ENCODE results near the gene NFATC2IP.

DNA sequence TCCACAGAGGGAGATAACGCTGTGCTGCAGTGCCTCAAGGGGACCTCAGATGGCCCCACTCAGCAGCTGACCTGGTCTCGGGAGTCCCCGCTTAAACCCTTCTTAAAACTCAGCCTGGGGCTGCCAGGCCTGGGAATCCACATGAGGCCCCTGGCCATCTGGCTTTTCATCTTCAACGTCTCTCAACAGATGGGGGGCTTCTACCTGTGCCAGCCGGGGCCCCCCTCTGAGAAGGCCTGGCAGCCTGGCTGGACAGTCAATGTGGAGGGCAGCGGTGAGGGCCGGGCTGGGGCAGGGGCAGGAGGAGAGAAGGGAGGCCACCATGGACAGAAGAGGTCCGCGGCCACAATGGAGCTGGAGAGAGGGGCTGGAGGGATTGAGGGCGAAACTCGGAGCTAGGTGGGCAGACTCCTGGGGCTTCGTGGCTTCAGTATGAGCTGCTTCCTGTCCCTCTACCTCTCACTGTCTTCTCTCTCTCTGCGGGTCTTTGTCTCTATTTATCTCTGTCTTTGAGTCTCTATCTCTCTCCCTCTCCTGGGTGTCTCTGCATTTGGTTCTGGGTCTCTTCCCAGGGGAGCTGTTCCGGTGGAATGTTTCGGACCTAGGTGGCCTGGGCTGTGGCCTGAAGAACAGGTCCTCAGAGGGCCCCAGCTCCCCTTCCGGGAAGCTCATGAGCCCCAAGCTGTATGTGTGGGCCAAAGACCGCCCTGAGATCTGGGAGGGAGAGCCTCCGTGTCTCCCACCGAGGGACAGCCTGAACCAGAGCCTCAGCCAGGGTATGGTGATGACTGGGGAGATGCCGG, 18.2 kb upstream of the NFATC2IP start:
- TF ChIP-seq CEBPB (IDR thresholded peaks at IDR 0.05; ENCODE audit: low read depth, low read length), result no peak
- no peak for TF ChIP-seq SMC3 (IDR thresholded peaks at IDR 0.05; ENCODE audit: low read depth, low read length)
- no peak for TF ChIP-seq MXI1 (IDR thresholded peaks at IDR 0.05; ENCODE audit: borderline replicate concordance, low read depth, low read length)
- TF ChIP-seq, protein P1, sequence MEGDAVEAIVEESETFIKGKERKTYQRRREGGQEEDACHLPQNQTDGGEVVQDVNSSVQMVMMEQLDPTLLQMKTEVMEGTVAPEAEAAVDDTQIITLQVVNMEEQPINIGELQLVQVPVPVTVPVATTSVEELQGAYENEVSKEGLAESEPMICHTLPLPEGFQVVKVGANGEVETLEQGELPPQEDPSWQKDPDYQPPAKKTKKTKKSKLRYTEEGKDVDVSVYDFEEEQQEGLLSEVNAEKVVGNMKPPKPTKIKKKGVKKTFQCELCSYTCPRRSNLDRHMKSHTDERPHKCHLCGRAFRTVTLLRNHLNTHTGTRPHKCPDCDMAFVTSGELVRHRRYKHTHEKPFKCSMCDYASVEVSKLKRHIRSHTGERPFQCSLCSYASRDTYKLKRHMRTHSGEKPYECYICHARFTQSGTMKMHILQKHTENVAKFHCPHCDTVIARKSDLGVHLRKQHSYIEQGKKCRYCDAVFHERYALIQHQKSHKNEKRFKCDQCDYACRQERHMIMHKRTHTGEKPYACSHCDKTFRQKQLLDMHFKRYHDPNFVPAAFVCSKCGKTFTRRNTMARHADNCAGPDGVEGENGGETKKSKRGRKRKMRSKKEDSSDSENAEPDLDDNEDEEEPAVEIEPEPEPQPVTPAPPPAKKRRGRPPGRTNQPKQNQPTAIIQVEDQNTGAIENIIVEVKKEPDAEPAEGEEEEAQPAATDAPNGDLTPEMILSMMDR (conservative IDR thresholded peaks at IDR 0.05; ENCODE audit: low read depth, low read length), result no peak
- no peak for TF ChIP-seq BHLHE40 (IDR thresholded peaks at IDR 0.05; ENCODE audit: low read depth, low read length)
- no peak for TF ChIP-seq POLR2A (IDR thresholded peaks at IDR 0.05; ENCODE audit: low read depth, low read length)
- TF ChIP-seq RCOR1 (IDR thresholded peaks at IDR 0.05; ENCODE audit: insufficient replicate concordance, low read length), result no peak
- TF ChIP-seq MAZ (IDR thresholded peaks at IDR 0.05; ENCODE audit: borderline replicate concordance, low read depth, low read length), result no peak
